Epithelial cell of proximal tubule (primary cell): ENCODE measurements around the gene EPC2. TPM values are rescaled to one million over a fixed set of nuclear protein-coding genes. Genes with fewer than 3 reads are reported as not detected.

Experiments used
- DNase-seq: peaks from one replicate; pipeline ENCODE4 v3.0.0-alpha.2; 2011; ENCODE audit warnings: low read depth
- H3K4me3 ChIP-seq: 2 replicates; pipeline ENCODE4 v1.5.1; 2011; ENCODE audit warnings: low read depth, mild to moderate bottlenecking, low read length
- total RNA-seq: library from RNA; depleted of rRNA; stranded (reverse); fragments of >200 nt; gene quantifications from 2 replicates; pipeline ENCODE4 v1.2.3, GENCODE V29; 2015
- TF ChIP-seq, protein P1 (sequence below): conservative IDR thresholded peaks from 2 replicates; pipeline ENCODE4 v1.5.1; 2012; ENCODE audit warnings: low read depth, mild to moderate bottlenecking, low read length

EPC2 gene
- total RNA-seq, 1 donor from 2014 or later, result 15.3 TPM

DNA sequence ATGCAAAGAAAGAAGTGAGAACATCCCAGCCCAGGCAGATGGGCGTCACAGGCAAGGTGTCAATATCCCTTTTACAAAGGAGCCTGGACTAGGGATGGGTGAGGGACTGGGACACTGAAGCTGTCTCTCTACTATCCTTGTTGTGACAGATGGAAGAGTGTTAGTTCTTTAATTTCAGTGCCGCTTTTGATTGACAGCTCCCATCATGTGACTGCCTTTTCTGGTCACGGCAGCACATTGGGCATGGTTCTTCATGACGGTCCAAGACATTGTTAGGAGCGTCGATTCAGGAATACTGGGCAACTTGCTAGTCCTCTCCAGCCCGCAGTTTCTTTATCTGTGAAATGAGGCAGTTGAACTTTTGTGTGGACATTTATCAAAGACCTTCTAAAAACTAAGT, 188.1 kb downstream of the EPC2 start:
- no peak for DNase-seq
- TF ChIP-seq, protein P1, sequence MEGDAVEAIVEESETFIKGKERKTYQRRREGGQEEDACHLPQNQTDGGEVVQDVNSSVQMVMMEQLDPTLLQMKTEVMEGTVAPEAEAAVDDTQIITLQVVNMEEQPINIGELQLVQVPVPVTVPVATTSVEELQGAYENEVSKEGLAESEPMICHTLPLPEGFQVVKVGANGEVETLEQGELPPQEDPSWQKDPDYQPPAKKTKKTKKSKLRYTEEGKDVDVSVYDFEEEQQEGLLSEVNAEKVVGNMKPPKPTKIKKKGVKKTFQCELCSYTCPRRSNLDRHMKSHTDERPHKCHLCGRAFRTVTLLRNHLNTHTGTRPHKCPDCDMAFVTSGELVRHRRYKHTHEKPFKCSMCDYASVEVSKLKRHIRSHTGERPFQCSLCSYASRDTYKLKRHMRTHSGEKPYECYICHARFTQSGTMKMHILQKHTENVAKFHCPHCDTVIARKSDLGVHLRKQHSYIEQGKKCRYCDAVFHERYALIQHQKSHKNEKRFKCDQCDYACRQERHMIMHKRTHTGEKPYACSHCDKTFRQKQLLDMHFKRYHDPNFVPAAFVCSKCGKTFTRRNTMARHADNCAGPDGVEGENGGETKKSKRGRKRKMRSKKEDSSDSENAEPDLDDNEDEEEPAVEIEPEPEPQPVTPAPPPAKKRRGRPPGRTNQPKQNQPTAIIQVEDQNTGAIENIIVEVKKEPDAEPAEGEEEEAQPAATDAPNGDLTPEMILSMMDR, result no peak
- no peak overlapping the region for H3K4me3 ChIP-seq

Other genes starting within 250 kb of the EPC2 start
- 4.7 and 6.9 TPM in 2 replicates for gene KIF5C, start 230.5 kb downstream of the EPC2 start, total RNA-seq